Keratinocyte (primary cell): ENCODE measurements around the gene RGS6. TPM values are rescaled to one million over a fixed set of nuclear protein-coding genes. Genes with fewer than 3 reads are reported as not detected.

Source experiments
- DNase-seq: peaks from one replicate; pipeline ENCODE4 v3.0.0-alpha.2; 2011; ENCODE audit warnings: low read depth, missing footprints, low spot score
- FAIRE-seq: peaks from 2 replicates; lab custom pipeline; 2011; peaks lifted over from hg19 to GRCh38; lab: Jason Lieb, UNC
- H2AFZ ChIP-seq: 2 replicates; pipeline ENCODE4 v1.6.0; 2012; ENCODE audit warnings: low read length, control low read depth, inconsistent platforms; ENCODE audit not compliant: control insufficient read depth
- H3K27ac ChIP-seq: 2 replicates; pipeline ENCODE4 v1.5.1; 2011; ENCODE audit warnings: low read length; ENCODE audit not compliant: control insufficient read depth, insufficient read depth
- H3K27me3 ChIP-seq: 3 replicates; pipeline ENCODE4 v1.6.0; 2011; ENCODE audit warnings: low read length; ENCODE audit not compliant: control insufficient read depth, insufficient read depth; ENCODE audit errors: extremely low read depth
- H3K36me3 ChIP-seq, 2 experiments: 2 replicates in 1 of 2; 3 replicates in 1 of 2; pipeline ENCODE4 v1.5.1; 2011; ENCODE audit warnings: low read length in 2 of 2, mild to moderate bottlenecking in 1 of 2; ENCODE audit not compliant: control insufficient read depth in 2 of 2, insufficient read depth in 2 of 2; ENCODE audit errors: extremely low read depth in 1 of 2
- H3K4me1 ChIP-seq: 3 replicates; pipeline ENCODE4 v1.5.1; 2011; ENCODE audit warnings: low read length; ENCODE audit not compliant: control insufficient read depth, insufficient read depth; ENCODE audit errors: extremely low read depth
- H3K4me2 ChIP-seq: 3 replicates; pipeline ENCODE4 v1.6.0; 2011; ENCODE audit warnings: low read depth, low read length; ENCODE audit not compliant: control insufficient read depth, insufficient read depth; ENCODE audit errors: extremely low read depth
- H3K4me3 ChIP-seq, 3 experiments: fragments of 200-600 bp in 1 of 3; sonication (generic) in 1 of 3; 2 replicates in 2 of 3; 3 replicates in 1 of 3; pipeline ENCODE4 v1.5.1; 2011 to 2016; ENCODE audit warnings: low read length in 3 of 3, mild to moderate bottlenecking in 3 of 3, control low read depth in 2 of 3, inconsistent platforms in 1 of 3, low read depth in 1 of 3, mixed read lengths in 1 of 3, mixed run types in 1 of 3, moderate library complexity in 1 of 3; ENCODE audit not compliant: control insufficient read depth in 2 of 3, insufficient read depth in 2 of 3; ENCODE audit errors: extremely low read depth in 1 of 3
- H3K79me2 ChIP-seq: 2 replicates; pipeline ENCODE4 v1.6.0; 2012; ENCODE audit warnings: low read length; ENCODE audit not compliant: control insufficient read depth, insufficient read depth
- H3K9ac ChIP-seq: 3 replicates; pipeline ENCODE4 v1.6.0; 2011; ENCODE audit warnings: low read length; ENCODE audit not compliant: control insufficient read depth, insufficient read depth; ENCODE audit errors: extremely low read depth
- H3K9me1 ChIP-seq: 3 replicates; pipeline ENCODE4 v1.6.0; 2011; ENCODE audit warnings: low read length; ENCODE audit not compliant: control insufficient read depth, insufficient read depth; ENCODE audit errors: extremely low read depth
- H3K9me3 ChIP-seq: 2 replicates; pipeline ENCODE4 v1.5.1; 2012; ENCODE audit warnings: low read depth, low read length; ENCODE audit not compliant: control insufficient read depth
- H4K20me1 ChIP-seq: 3 replicates; pipeline ENCODE4 v1.6.0; 2011; ENCODE audit warnings: low read length; ENCODE audit not compliant: control insufficient read depth, insufficient read depth; ENCODE audit errors: extremely low read depth
- CTCF ChIP-seq, 3 experiments: IDR thresholded peaks in 1 of 3; conservative IDR thresholded peaks in 1 of 3; optimal IDR thresholded peaks in 1 of 3; 2 replicates in 2 of 3; 3 replicates in 1 of 3; pipeline versions ENCODE3 to v1.5.1; 2011; ENCODE audit warnings: low read length in 3 of 3, mild to moderate bottlenecking in 3 of 3, moderate library complexity in 2 of 3, control low read depth in 1 of 3, inconsistent platforms in 1 of 3; ENCODE audit not compliant: insufficient read depth in 2 of 3; ENCODE audit errors: extremely low read depth in 1 of 3
- EZH2 ChIP-seq: IDR thresholded peaks from one replicate; pipeline ENCODE4 v1.6.1; 2012; ENCODE audit warnings: inconsistent platforms, mild to moderate bottlenecking, low read length, moderate library complexity
- dilution Hi-C: fragments of 300-500 bp; cut with MboI; formaldehyde crosslinking; loops from one replicate; pipeline ENCODE4 v1.7.0; 2020; ENCODE audit warnings: low sequenced_read_pairs; ENCODE audit not compliant: extremely low pct_ligation_motif_present
- polyA plus RNA-seq, 5 experiments: library from polyadenylated mRNA; depleted of rRNA in 3 of 5; stranded (reverse) in 3 of 5; stranded (forward) in 1 of 5; unstranded in 1 of 5; fragments of >200 nt; gene quantifications; 1 replicate in 1 of 5; 2 replicates in 3 of 5; 3 replicates in 1 of 5; pipeline versions ENCODE4 v1.2.1 to v1.2.3, GENCODE V29; 2011 to 2012; ENCODE audit warnings: missing spikeins in 2 of 5, low read depth in 1 of 5, low replicate concordance in 1 of 5

RGS6 gene
- polyA plus RNA-seq, 1 donor (not counting 4 experiments of a cell fraction or from before 2014, with no cell fraction given) = not detected

DNA sequence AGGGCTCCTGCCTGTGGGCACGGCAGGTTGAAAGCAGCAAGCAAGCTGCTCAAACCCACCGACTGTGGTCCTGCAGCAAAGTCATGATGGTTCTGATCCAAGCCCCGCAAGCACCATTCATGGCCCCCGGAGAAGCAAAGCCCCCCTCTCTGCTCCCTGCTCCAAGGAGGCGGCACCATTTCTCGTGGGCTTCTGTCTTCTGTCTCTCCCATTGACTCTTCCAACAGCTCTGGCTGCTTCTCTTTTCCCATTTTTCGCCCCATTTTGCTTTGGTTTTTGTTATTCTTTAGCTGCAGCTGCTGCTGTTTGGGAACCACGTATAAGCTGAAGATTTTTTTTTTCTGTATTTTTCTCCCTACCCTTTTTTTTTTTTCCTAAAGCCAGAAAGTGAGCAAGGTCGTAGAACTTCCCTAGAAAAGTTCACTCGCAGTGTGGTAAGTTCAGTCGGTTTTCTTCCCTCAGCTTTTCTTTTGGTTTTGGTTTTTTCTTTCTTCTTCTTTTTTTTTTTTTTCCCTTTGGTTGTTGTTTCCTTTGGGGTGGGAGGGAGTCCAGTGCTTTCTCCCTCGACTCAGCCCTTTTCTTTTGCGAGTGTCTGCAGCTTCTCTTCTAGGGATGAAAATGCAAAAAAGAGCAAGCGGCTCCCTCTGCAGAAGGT, 607.6 kb downstream of the RGS6 start:
- Histone ChIP-seq H2AFZ (no peak overlapping the region), H3K27me3 (no peaks in the 10 kb centered on the region), H3K4me2 (no peak overlapping the region), H3K9me3 (no peaks in the 10 kb centered on the region), H4K20me1 (no peaks in the 10 kb centered on the region), H3K4me3 (no peak overlapping the region), H3K9me1 (no peaks in the 10 kb centered on the region), H3K4me1 (peaks cover 9% of the 10 kb centered on the region), H3K79me2 (no peaks in the 10 kb centered on the region), H3K9ac (no peak overlapping the region), H3K36me3 (no peaks in the 10 kb centered on the region), H3K27ac (no peak overlapping the region)
- DNase-seq = no peak
- FAIRE-seq = no peak
- TF ChIP-seq CTCF (optimal IDR thresholded peaks at IDR 0.05 in 1 of 3, IDR thresholded peaks at IDR 0.05 in 1 of 3, conservative IDR thresholded peaks at IDR 0.05 in 1 of 3; ENCODE audit: extremely low read depth in 1 of 3, insufficient read depth in 2 of 3, low read length in 3 of 3) (no peak), EZH2 (no peak)
- dilution Hi-C loops = no loop called here

- TF ChIP-seq CTCF (optimal IDR thresholded peaks at IDR 0.05 in 1 of 3, IDR thresholded peaks at IDR 0.05 in 1 of 3, conservative IDR thresholded peaks at IDR 0.05 in 1 of 3; ENCODE audit: extremely low read depth in 1 of 3, insufficient read depth in 2 of 3, low read length in 3 of 3) (no peak), EZH2 (no peak)
- no peak overlapping the region for H3K4me3 ChIP-seq
- FAIRE-seq (no peak), DNase-seq (no peak)
- H3K9me1 ChIP-seq = no peaks in the 10 kb centered on the region
- no peaks in the 10 kb centered on the region for H3K36me3 ChIP-seq
- no peaks in the 10 kb centered on the region for H3K9me3 ChIP-seq
- dilution Hi-C loops = no loop called here
- no peaks in the 10 kb centered on the region for H3K27me3 ChIP-seq
- H3K9ac ChIP-seq = no peak overlapping the region
- H3K79me2 ChIP-seq = no peaks in the 10 kb centered on the region
- H3K27ac ChIP-seq = no peak overlapping the region
- H4K20me1 ChIP-seq = no peaks in the 10 kb centered on the region
- H2AFZ ChIP-seq = no peak overlapping the region
- H3K4me2 ChIP-seq = no peak overlapping the region
- H3K4me1 ChIP-seq = peaks cover 19% of the 10 kb centered on the region
Observed at GRCh38 chr14:72540836-72541235, 608.6 kb downstream of the RGS6 start.
